Activated naive CD8-positive, alpha-beta T cell treated with anti-CD3 and anti-CD28 coated beads, Interleukin-2, amount 50 U/mL, for 24 hours (primary cell): ENCODE data around the gene CCNL2.
"Not testable (repeated sequence)": the region's sequence is repeated elsewhere in the genome, so short reads cannot be mapped to it uniquely, and the experiment has no call there.

ENCODE experiments used
- ATAC-seq: fragments of 150-1000 bp; cut with Tn5 transposase; one replicate; pipeline ENCODE4 v1.10.0; 2021
- DNase-seq: peaks from one replicate; pipeline ENCODE4 v3.0.0; 2021
- H3K27ac Mint-ChIP-seq: one replicate; pipeline ENCODE4 v1.8.0; 2021; ENCODE audit warnings: mild to moderate bottlenecking, mixed read lengths
- H3K27me3 Mint-ChIP-seq: one replicate; pipeline ENCODE4 v1.8.0; 2021; ENCODE audit warnings: mixed read lengths
- H3K36me3 Mint-ChIP-seq: one replicate; pipeline ENCODE4 v1.8.0; 2021; ENCODE audit warnings: low read depth, mixed read lengths
- H3K4me1 Mint-ChIP-seq: one replicate; pipeline ENCODE4 v1.8.0; 2021; ENCODE audit warnings: mixed read lengths
- H3K4me3 Mint-ChIP-seq: one replicate; pipeline ENCODE4 v1.8.0; 2021; ENCODE audit warnings: mild to moderate bottlenecking, moderate library complexity, mixed read lengths
- H3K9me3 Mint-ChIP-seq: one replicate; pipeline ENCODE4 v1.8.0; 2021; ENCODE audit warnings: mixed read lengths

CCNL2 gene

DNA sequence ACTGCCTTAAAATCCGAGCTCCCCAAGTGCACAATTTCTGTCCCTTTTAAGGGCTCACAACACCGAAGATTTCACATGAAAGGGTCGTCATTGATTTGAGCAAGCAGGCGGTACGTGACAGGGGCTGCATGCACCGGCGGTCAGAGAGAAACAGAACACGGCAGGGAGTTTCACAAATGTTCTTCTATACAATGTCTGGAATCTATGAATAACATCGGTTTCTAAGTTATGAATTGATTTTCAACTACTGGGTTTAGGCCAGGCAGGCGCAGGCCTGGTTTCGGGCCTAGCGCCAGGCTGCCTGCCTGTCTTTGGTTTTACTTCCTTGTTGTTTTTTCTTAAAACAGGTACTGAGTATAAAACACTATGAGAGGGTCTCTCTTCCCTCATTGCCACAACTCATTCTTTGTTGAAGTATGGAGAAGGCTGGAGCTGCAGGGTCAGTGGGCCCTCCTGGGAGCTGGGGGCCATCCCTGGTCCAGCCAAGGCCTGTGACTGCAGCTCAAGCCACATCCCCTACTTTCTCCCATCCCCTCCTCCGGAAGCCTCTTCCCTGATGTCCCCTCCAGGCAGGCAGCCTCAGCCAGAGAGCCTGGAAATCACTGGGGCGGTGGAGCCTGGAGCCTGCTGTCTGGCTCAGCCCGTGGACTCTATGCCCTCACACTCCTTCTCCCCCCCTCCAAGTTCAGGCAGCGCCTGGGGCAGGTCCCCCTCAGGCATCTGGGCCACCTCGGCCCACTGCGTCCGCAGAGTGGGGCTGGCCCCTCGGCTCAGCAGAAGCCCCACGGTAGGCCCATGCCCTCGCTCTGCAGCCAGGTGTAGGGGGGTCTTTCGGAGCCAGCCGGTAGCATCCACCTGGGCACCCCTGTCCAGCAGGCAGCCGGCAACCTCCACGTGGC, 19.6 kb upstream of the CCNL2 start:
- Mint-ChIP-seq H3K27ac (no peak overlapping the region), H3K27me3 (peaks cover 5% of the 10 kb centered on the region), H3K9me3 (no peaks in the 10 kb centered on the region), H3K36me3 (no peaks in the 10 kb centered on the region), H3K4me3 (no peak overlapping the region), H3K4me1 (peaks cover 12% of the 10 kb centered on the region)
- ATAC-seq: no peak
- no peak for DNase-seq

DNA sequence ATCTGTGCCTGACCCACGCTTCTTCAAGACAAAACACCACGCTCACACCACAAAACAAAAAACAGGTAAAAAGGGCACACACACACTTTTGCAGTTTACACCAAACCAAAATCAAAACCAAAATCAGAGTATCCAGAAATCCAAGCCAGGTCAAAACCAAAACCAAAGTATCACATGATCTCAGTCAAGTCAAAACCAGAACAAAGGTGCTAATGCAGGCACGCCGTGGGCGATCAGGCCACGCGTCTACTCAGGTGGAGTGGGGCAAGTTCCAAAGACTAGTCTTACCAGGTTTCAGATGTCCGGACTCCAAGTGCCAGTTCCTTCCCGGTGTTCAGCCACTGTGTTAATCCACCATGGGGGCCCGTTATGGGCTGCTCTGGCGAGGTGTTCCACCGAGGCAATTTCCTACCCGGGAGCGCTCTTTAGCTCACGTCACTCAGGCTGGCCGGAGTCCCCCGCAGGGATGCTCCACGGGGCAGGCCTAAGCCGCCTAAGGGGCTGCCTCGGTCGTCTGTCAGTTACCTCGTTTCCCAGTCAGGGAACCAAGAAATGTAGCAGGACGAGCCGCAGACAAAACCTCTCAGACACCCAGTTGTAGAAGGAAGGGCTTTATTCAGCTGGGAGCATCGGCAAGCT, 18.8 kb upstream of the CCNL2 start:
- H3K36me3 Mint-ChIP-seq, DNase-seq, H3K9me3 Mint-ChIP-seq, H3K27me3 Mint-ChIP-seq, H3K27ac Mint-ChIP-seq, H3K4me3 Mint-ChIP-seq, ATAC-seq: not testable (repeated sequence)
- H3K4me1 Mint-ChIP-seq: peaks cover 11% of the 10 kb centered on the region

DNA sequence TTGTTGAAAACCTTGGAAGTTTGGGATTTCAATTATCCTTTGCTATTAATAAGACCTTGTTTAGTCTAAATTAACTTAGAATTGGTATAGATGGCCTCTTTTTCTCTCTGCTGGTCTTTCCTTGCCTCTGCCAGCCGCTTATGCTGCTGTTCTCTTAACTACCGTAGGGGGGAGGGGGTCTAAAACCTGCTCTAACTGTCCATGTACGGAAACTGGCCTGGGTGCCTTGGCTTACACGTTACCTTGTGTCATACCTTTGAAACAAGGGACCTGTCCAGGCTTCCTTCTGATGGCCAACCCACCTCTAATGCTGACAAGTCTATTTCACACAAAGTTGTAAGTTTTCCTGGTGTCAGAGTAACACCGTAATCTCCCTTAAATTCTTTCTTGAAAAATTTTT, 18.3 kb upstream of the CCNL2 start:
- H3K4me3 Mint-ChIP-seq, H3K27me3 Mint-ChIP-seq, H3K27ac Mint-ChIP-seq, H3K4me1 Mint-ChIP-seq, H3K9me3 Mint-ChIP-seq, DNase-seq, ATAC-seq, H3K36me3 Mint-ChIP-seq: not testable (repeated sequence)

DNA sequence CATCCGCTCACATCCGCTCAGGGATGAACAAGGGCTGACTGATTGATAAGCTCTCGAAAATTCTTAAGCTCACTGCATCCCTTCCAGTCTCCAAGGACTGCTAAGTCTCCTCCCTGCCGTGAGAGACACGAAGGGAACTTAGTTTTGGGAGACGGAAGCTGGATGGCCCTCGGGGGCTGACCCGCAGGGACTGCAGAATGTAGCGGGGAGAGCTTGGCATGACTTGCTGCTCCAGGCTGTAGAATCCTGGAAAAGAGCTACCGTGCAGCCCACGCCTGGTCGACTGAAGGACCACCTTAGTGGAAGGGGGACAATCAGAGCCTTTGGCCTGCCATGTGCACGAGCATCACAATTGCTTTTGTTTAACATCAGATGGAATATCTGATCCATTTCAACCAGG, 16.6 kb upstream of the CCNL2 start:
- Mint-ChIP-seq H3K9me3 (no peaks in the 10 kb centered on the region), H3K4me3 (no peak overlapping the region), H3K27ac (no peak overlapping the region), H3K36me3 (no peaks in the 10 kb centered on the region), H3K27me3 (peaks cover 2% of the 10 kb centered on the region), H3K4me1 (peaks cover 3% of the 10 kb centered on the region)
- ATAC-seq: no peak
- no peak for DNase-seq

DNA sequence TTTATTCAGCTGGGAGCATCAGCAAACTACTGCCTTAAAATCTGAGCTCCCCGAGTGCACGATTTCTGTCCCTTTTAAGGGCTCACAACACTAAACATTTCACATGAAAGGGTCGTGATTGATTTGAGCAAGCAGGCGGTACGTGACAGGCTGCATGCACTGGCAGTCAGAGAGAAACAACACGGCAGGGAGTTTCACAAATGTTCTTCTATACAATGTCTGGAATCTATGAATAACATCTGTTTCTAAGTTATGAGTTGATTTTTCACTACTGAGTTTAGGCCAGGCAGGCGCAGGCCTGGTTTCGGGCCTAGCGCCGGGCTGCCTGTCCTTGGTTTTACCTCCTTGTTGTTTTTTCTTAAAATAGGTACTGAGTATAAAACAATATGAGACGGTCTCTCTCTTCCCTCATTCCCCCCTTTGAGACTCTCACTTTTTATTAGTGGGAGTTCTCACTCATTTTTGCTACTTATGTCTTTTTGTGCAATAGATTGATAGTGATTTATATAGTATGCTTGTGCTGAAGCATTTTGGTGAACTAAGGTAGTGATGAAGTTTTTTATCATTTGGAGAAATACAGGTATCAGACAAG, 13.3 kb upstream of the CCNL2 start:
- Mint-ChIP-seq H3K36me3 (peaks cover 17% of the 10 kb centered on the region), H3K4me1 (peaks cover 16% of the 10 kb centered on the region)
- not testable (repeated sequence) for H3K9me3 Mint-ChIP-seq, H3K27me3 Mint-ChIP-seq, H3K4me3 Mint-ChIP-seq, H3K27ac Mint-ChIP-seq, DNase-seq, ATAC-seq

DNA sequence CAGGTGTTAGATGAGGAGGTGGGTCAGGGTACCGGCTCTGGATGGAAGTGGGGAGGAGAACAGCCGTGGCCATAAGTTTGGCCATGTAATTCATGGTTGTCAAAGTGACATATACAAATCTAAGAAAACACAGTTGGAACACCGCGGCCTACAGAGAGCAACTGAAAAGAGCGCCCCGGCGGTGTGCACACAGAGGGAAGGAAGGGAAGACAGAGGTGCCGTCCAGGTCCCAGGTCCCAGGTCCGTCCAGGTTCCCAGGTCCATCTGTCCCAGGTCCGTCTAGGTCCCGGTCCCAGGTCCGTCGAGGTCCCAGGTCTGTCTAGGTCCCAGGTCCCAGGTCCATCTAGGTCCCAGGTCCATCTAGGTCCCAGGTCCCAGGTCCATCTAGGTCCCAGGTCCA, 12.5 kb upstream of the CCNL2 start:
- DNase-seq: no peak
- Mint-ChIP-seq H3K4me3 (no peak overlapping the region), H3K27me3 (no peaks in the 10 kb centered on the region), H3K36me3 (peaks cover 19% of the 10 kb centered on the region), H3K4me1 (peaks cover 19% of the 10 kb centered on the region), H3K9me3 (no peaks in the 10 kb centered on the region), H3K27ac (no peak overlapping the region)
- no peak for ATAC-seq

DNA sequence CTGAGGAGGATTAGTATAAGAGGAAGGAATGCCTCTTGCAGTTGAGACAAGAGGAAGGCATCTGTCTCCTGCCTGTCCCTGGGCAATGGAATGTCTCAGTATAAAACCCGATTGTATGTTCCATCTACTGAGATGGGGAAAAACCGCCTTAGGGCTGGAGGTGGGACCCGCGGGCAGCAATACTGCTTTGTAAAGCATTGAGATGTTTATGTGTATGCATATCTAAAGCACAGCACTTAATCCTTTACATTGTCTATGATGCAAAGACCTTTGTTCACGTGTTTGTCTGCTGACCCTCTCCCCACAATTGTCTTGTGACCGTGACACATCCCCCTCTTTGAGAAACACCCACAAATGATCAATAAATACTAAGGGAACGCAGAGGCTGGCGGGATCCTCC, 11.1 kb upstream of the CCNL2 start:
- not testable (repeated sequence) for H3K27me3 Mint-ChIP-seq, ATAC-seq, H3K4me3 Mint-ChIP-seq, DNase-seq, H3K9me3 Mint-ChIP-seq, H3K27ac Mint-ChIP-seq
- Mint-ChIP-seq H3K36me3 (peaks cover 31% of the 10 kb centered on the region), H3K4me1 (peaks cover 31% of the 10 kb centered on the region)

DNA sequence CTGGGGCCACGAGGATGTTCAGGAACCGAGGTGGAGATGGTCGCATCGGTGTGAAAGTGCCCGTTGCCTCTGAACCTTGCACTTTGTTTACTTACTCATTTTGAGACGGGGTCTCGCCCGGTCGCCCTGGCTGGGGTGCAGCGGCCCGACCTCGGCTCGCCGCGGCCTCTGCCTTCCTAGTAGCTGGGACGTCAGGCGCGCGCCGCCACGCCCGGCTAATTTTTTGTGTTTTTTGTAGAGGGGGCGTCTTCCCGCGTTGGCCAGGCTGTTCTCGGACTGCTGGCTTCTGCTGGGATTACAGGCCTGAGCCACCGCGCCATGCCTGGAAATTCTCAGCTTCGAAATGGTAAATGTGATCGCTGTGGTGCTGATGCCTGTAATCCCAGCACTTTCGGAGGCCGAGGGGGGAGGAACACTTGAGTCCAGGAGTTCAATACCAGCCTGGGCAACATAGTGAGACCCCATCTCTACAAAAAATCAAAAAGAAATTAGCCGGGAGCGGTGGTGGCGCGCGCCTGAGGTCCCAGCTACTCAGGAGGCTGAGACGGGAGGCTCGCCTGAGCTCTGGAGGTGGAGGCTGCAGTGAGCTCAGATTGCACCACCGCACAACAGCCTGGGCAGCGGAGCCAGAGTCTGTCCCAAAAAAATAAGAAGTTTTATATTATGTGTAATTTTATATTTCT, 8.6 kb upstream of the CCNL2 start:
- H3K4me3 Mint-ChIP-seq: peak overlapping the region; percentile 94
- no peaks in the 10 kb centered on the region for H3K27me3 Mint-ChIP-seq
- ATAC-seq (peak; percentile 4), DNase-seq (peak; percentile 32)
- peaks cover 45% of the 10 kb centered on the region for H3K4me1 Mint-ChIP-seq
- no peaks in the 10 kb centered on the region for H3K9me3 Mint-ChIP-seq
- peak overlapping the region; percentile 95 for H3K27ac Mint-ChIP-seq
- peaks cover 50% of the 10 kb centered on the region for H3K36me3 Mint-ChIP-seq

DNA sequence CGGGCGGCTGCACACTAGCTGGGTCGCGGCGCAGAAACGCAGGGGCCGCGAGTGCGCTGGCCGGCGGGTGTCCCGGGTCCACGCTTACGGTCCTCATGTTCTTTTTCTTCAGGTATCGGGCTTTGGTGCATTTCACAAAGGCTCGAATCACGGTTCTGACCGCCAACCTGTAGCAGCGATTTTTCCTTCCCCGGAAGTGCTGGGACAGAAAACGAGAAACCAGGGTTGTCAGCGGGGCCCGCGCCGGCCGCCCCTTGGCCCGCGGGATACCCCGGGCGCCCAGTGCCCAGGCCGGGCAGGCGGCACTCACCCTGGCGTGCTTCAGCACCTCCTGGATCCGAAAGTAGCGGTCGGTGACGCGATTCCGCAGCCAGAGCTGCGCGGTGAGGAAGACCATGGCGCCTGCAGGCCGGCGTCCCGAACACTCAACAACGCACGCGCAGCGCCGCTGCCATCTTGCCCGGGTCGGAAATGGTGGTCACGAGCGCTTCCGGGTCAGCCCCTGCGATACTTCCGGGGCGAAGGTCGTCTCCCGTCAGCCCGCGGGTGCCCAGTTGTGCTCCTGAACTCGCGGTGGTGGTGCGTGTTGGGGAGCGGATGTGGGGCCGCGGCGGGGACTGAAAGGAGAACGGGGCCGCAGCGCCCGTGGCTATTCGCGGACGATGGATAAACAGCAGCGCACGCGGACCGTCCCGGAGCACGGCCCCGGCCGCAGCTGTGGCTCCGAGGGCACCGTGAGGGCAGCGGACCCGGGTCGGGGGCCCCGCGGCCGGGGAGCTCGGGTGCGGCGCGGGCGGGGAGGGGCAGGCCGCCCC, 7.9 kb upstream of the CCNL2 start, which contains the start of gene MRPL20:
TSS of gene MRPL20 (minus strand) at position 473 of the 815 bp plus-strand sequence. CDS start at position 397, 76 bp downstream.
- H3K27ac Mint-ChIP-seq: peak within 1 kb of the TSS; percentile 95
- H3K4me3 Mint-ChIP-seq: peak within 1 kb of the TSS; percentile 94
- H3K9me3 Mint-ChIP-seq: no peaks in the 10 kb centered on the region
- DNase-seq: peak; percentile 97
- peak; percentile 95 for ATAC-seq
- H3K36me3 Mint-ChIP-seq: peaks cover 56% of the 10 kb centered on the region
- no peaks in the 10 kb centered on the region for H3K27me3 Mint-ChIP-seq
- peaks cover 49% of the 10 kb centered on the region for H3K4me1 Mint-ChIP-seq

DNA sequence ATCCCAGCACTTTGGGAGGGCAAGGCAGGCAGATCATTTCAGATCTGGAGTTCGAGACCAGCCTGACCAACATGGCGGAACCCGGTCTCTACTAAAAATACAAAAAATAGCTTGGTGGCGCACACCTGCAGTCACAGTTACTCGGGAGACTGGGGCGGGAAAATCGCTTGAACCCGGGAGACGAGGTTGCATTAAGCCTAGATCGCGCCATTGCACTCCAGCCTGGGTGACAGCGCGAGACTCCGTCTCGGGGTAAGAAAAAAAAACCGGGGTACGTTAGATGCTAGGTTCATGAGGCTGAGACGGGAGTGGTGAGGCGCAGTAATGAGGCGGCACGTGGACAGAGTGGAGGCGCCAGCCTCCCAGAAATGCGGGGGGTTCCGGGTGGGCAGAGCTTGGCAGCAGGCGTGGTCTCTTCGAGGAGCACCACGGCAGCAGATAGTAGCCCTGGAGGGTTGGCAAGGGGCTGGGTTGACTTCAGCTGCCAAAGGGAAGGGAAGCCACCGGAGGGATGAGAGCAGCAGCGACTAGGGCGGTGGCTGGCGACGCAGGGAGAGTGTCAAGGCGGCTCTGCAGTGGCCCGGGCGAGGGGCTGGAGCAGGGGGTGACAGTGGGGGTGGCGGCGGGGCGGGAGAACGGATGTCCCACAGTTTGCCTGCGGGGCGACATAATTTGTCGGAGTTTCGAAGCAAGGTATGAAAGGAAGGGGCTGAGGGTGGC, 7.1 kb upstream of the CCNL2 start:
- peak overlapping the region; percentile 95 for H3K27ac Mint-ChIP-seq
- peak overlapping the region; percentile 94 for H3K4me3 Mint-ChIP-seq
- peak; percentile 5 for ATAC-seq
- H3K4me1 Mint-ChIP-seq: peaks cover 57% of the 10 kb centered on the region
- DNase-seq: no peak
- no peaks in the 10 kb centered on the region for H3K9me3 Mint-ChIP-seq
- H3K27me3 Mint-ChIP-seq: no peaks in the 10 kb centered on the region
- peaks cover 63% of the 10 kb centered on the region for H3K36me3 Mint-ChIP-seq

DNA sequence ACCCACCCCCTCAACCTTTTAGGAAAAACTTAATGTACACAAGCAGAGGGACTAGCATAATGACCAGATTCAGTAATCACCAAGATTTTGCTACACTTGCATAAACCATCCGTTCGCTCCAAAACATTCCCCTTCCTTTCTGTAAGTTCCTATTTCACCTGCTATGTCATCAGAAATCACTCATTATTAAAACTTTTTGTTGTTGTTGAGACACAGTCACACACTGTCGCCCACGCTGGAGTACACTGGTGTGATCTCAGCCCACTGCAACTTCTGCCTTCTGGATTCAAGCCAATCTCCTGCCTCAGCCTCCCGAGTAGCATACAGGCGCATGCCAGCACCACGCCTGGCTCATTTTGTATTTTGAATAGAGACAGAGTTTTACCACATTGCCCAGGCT, 4.5 kb upstream of the CCNL2 start:
- no peaks in the 10 kb centered on the region for H3K9me3 Mint-ChIP-seq
- DNase-seq (no peak), ATAC-seq (no peak)
- peak overlapping the region; percentile 16 for H3K4me3 Mint-ChIP-seq
- H3K27ac Mint-ChIP-seq: peak overlapping the region; percentile 77
- peaks cover 60% of the 10 kb centered on the region for H3K4me1 Mint-ChIP-seq
- no peaks in the 10 kb centered on the region for H3K27me3 Mint-ChIP-seq
- peaks cover 71% of the 10 kb centered on the region for H3K36me3 Mint-ChIP-seq

DNA sequence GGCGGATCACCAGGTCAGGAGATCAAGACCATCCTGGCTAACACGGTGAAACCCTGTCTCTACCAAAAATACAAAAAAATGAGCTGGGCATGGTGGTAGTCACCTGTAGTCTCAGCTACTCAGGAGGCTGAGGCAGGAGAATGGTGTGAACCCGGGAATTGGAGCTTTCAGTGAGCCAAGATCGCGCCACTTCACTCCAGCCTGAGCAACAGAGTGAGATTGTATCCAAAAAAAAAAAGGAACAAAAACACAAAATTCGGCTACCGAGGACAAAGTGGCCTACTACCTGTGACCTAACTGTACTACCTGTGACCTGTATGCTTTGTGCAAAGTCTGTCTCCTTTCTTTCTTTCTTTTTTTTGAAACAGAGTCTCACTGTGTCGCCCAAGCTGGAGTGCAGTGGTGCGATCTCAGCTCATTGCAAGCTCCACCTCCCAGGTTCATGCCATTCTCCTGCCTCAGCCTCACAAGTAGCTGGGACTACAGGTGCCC, 3.8 kb upstream of the CCNL2 start:
- H3K27me3 Mint-ChIP-seq, ATAC-seq, H3K9me3 Mint-ChIP-seq, H3K4me3 Mint-ChIP-seq, DNase-seq: not testable (repeated sequence)
- peaks cover 59% of the 10 kb centered on the region for H3K4me1 Mint-ChIP-seq
- peak overlapping the region; percentile 77 for H3K27ac Mint-ChIP-seq
- peaks cover 72% of the 10 kb centered on the region for H3K36me3 Mint-ChIP-seq
